Tibial nerve (tissue), 3 donors: Measurements from ENCODE around the gene SIDT1.

Experiments used
- POLR2A ChIP-seq, 2 donors: fragments of 450-650 bp; IDR thresholded peaks; one replicate each; pipeline ENCODE4 v1.6.1; 2017; ENCODE audit warnings: antibody characterized with exemption in 2 of 2, mild to moderate bottlenecking in 2 of 2, moderate library complexity in 2 of 2
- TF ChIP-seq, protein P1 (sequence below), 5 experiments: fragments of 200-600 bp in 3 of 5; fragments of 450-650 bp in 2 of 5; sonication (generic) in 3 of 5; IDR thresholded peaks; one replicate each; pipeline ENCODE4 v1.5.1; 2016 to 2019; ENCODE audit warnings: antibody characterized with exemption in 5 of 5, mild to moderate bottlenecking in 3 of 5, moderate library complexity in 2 of 5

DNA sequence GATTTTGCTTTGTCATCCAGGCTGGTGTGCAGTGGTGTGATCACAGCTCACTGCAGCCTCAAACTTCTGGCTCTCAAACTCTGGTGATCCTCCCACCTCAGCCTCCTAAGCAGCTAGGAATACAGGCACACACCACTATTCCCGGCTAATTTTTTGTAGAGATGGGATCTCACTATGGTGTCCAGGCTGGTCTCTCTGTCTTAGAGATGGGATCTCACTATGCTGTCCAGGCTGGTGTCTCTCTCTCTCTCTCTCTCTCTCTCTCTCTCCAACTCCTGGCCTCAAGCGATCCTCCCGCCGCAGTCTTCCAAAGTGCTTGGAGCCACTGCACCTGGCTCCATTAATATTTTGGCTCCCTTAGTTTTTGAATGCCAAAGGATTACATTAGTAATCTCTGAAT lies 146.4 kb downstream of the SIDT1 start:
- TF ChIP-seq POLR2A (IDR thresholded peaks at IDR 0.05): no peak
- TF ChIP-seq, protein P1, sequence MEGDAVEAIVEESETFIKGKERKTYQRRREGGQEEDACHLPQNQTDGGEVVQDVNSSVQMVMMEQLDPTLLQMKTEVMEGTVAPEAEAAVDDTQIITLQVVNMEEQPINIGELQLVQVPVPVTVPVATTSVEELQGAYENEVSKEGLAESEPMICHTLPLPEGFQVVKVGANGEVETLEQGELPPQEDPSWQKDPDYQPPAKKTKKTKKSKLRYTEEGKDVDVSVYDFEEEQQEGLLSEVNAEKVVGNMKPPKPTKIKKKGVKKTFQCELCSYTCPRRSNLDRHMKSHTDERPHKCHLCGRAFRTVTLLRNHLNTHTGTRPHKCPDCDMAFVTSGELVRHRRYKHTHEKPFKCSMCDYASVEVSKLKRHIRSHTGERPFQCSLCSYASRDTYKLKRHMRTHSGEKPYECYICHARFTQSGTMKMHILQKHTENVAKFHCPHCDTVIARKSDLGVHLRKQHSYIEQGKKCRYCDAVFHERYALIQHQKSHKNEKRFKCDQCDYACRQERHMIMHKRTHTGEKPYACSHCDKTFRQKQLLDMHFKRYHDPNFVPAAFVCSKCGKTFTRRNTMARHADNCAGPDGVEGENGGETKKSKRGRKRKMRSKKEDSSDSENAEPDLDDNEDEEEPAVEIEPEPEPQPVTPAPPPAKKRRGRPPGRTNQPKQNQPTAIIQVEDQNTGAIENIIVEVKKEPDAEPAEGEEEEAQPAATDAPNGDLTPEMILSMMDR (IDR thresholded peaks at IDR 0.05): no peak
